Measurements from ENCODE around the gene ARHGEF12.

The ARHGEF12 gene, protein sequence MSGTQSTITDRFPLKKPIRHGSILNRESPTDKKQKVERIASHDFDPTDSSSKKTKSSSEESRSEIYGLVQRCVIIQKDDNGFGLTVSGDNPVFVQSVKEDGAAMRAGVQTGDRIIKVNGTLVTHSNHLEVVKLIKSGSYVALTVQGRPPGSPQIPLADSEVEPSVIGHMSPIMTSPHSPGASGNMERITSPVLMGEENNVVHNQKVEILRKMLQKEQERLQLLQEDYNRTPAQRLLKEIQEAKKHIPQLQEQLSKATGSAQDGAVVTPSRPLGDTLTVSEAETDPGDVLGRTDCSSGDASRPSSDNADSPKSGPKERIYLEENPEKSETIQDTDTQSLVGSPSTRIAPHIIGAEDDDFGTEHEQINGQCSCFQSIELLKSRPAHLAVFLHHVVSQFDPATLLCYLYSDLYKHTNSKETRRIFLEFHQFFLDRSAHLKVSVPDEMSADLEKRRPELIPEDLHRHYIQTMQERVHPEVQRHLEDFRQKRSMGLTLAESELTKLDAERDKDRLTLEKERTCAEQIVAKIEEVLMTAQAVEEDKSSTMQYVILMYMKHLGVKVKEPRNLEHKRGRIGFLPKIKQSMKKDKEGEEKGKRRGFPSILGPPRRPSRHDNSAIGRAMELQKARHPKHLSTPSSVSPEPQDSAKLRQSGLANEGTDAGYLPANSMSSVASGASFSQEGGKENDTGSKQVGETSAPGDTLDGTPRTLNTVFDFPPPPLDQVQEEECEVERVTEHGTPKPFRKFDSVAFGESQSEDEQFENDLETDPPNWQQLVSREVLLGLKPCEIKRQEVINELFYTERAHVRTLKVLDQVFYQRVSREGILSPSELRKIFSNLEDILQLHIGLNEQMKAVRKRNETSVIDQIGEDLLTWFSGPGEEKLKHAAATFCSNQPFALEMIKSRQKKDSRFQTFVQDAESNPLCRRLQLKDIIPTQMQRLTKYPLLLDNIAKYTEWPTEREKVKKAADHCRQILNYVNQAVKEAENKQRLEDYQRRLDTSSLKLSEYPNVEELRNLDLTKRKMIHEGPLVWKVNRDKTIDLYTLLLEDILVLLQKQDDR (N-terminal part only)

DNA sequence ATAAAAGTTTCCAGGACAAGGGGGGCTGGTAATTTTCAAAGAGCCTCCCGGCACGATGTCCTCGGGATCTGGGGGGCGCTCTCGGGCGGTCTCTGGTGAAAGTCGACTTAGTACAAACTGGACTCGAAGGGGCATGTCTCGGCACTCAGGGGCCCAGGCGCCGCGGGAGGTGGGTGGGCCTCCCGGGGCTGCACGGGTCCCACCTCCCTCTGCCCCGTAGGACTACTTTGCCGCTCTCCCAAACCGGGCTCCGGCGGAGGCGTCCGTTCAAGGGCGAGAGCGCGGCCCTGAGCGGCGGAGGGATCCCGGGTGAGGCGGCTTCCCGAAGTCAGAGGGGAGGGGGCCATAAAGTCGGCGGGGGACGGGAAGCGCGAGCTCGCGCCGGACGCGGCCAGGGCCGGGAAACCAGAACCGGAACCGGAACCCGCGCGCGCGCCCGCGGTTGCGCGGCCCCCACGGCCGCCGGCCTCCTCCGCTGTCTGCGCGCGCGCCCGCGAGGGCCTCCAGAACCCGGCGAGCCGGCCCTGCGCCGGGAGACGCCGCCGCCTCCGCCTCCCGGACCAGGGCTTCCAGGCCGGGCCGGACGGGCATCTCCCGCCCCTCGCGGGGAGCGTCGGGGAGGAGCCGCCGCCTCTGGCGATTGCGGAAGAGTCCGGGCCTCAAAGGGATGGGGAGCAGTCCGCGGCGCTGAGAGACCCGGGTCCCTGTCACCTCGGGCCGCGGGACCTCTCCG is at the start of gene ARHGEF12:
Gene ARHGEF12 (plus strand): TSS at position 506 of the 733 bp plus-strand sequence. CDS start 831 bp downstream, outside the sequence.
- peak; percentile 91 for DNase-seq (ENCODE audit: low spot score)

DNA sequence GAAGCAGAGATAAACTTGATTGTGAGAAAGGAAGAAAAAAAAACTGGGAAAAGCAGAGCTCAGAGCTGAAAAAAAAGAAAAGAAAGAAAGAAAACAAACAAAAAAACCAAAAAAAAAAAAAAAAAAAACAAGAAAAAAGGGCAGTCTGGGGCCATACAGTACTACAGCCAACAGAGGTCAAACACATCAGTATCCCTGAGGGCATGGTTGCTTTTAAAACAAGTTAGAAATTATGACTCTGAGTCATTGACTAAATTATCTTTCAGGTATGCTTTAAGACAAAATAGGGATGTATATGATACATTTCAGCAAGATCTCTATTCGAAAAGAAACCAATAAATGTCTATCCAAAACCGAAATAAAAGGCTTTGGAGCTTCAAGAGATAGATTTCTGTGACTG is 48.2 kb upstream of the ARHGEF12 start:
- no peak for DNase-seq (ENCODE audit: low spot score)

DNA sequence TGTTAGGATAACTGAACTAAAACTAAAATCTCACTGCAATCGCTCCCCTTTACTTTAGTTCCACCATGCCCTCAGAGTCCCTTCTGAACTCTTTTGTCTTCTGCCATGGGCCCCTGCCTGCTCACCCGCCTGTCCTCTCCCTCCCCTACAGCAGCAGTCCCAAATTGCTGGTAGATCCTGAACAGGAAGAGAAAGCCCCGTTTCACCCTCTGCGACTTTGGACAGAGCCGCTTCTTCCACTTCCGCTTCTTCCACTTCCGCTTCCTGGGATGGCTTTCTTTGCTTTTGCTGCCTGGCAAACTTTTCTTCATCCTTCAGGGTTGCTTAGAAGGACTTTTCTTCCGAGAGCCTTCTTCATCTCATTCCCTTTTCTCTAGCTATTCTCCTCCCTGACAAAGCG is 46.8 kb upstream of the ARHGEF12 start:
- DNase-seq (ENCODE audit: low spot score), result no peak

DNA sequence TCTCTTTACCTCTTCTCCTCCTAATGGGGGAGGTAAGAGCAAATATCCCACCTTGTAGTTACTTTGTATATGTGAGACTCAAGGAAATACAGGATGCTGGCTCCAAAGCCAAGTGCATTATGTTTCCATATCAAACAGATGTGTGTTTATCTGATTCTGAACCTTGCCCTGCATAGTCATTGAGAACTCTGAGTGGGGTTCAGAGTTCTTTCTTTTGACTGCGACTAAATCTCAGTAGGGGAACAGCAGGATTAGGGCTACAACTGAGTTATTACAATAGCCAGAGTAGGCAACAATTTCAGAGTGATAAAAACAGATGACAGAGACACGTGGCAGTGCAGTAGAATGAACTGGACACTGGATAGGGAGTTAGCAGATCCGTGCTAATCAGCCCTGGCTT is 45.3 kb upstream of the ARHGEF12 start:
- DNase-seq (ENCODE audit: low spot score), result no peak

DNA sequence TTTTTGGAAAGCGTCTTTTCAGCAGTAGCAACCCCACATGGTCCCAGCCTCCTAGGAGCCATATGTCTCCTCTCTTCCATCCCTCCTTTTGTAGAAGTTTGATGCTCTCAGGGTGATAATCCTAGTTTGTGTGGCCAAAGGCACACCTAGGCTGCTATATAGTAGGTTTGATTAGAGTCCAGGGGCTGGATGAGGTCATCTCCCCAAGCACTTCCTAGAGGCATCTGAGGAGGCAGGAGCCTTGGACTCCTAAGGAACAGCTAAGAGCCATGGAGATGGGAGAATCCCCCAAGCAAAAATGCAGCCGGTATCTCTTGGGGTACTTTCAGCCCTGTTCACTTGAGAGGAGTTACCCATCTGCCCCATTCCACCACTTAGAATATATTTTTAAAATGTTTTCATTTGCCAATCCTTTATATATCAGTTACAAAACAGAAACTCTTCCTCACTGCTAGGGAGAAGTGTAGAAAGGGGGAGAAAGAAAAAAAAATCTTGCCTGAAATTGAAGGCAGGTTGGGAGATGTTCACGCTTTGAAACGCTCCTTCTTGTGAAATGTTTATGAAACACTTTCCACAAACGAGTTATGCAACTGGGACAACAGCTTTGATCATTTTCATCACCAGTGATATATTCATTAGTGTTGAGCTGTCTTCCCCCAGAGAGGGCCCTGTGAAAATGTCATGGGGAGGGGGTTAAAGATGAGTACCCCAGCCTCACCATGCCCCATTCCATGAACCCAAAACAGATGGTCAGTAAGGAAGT is 43.0 kb upstream of the ARHGEF12 start:
- DNase-seq (ENCODE audit: low spot score), result no peak

DNA sequence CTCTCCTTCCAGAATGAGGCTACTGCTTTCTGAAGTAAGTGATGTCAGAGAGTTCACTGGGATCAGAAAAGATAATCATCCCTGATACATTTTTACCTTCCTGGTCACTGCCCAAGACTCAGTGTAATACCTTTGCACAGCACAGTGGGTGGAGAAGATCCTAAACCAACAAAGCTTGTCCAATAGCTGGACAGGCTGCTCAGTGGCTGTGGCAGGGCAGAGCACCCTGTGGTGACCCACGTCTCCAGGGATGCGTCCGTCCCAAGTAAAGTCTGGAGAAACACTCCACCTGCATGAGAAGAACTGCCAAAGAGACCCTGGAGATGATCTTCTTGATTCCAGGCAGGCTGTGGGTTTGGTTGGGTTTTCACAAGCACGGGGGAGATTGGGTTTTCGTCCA is 42.1 kb upstream of the ARHGEF12 start:
- no peak for DNase-seq (ENCODE audit: low spot score)

DNA sequence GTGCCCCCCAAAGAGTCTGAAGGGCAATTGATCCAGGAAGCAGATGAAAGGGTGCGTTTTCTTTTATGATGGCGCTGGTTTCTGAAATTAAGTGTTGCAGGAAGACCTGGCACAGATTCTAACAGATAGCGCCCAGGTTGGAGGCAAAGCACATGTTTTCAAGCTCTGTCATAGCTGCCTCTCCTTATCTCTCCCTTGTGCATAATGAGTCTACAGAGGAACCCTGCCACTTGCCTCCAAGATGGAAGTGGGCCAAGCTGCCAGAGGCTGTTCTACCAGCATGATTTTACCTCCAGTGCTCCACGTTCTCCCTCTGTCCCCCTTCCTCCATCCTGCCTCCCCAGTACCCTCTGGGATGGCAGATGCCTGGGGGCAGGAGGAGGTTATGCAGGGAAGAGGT is 41.1 kb upstream of the ARHGEF12 start:
- DNase-seq (ENCODE audit: low spot score), result no peak

DNA sequence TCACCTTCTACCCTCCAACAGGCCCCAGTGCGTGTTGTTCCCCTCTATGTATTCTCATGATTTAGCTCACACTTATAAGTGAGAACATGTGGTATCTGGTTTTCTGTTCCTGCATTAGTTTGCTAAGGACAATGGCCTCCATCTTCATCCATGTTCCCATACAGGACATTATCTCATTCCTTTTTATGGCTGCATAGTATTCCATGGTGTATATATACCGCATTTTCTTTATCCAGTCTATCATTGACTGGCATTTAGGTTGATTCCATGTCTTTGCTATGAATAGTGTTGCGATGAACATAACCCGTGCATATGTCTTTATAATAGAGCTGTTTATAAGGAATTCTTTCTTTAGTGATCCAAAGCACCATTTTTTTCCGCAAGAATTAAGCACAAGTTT is 39.7 kb upstream of the ARHGEF12 start:
- DNase-seq (ENCODE audit: low spot score), result no peak

DNA sequence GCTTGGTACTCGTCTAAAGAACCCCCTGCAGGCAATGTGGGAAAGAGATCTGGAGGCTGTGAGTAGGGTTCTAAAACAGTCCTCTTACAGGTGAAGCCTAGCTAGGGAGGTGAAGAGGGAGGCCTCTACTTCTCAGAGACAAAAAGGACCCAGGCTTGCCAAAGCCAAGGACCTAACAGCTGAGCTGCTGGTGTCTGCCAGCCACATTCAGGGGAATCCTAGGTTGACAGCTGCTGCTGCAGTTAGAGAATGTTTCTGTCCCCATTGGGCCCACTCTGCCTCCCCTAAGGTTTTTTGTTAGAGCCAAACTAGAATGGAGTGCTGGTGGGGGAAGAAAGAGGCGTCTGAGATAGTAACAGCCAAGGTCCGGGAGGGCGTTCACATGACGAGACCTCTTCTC is 37.8 kb upstream of the ARHGEF12 start:
- DNase-seq (ENCODE audit: low spot score), result no peak

DNA sequence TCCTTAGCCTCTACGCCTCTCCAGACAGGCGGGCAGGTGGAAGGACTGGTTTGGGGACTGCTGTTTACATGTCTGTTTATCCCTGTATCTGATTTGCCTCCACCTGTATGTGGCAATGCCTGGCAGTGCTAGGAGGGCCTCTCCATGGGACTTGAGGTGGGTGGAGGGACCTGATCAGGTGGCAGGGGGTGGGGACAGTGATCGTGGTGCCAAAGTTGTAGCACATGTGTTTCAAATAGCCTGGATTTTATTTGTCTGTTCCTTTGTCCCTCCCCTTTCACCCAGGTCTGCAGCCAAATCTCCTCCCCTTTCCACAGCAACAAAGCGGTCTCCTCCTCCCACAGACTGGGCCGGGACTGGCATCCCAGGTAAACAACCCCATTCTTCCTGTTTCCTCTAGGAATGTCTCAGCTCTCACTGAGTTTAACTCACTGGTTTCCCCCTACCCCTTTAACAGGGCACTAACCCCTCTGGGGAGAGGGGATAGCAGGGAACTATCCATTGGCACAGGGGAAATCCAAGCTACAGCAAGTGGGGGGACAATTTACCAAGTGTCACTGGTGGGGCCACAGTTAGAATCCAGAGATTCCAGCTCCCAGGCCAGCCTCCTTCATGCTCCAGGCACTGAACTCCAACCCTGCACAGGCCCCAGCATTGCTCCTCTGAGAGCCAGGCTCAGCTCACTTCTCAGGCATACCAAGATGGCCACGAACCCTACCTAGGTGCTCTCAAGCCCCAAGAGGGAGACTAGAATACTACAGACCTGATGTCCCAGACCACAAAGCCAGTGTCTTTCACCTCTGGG is 34.0 kb upstream of the ARHGEF12 start:
- DNase-seq (ENCODE audit: low spot score), result no peak

DNA sequence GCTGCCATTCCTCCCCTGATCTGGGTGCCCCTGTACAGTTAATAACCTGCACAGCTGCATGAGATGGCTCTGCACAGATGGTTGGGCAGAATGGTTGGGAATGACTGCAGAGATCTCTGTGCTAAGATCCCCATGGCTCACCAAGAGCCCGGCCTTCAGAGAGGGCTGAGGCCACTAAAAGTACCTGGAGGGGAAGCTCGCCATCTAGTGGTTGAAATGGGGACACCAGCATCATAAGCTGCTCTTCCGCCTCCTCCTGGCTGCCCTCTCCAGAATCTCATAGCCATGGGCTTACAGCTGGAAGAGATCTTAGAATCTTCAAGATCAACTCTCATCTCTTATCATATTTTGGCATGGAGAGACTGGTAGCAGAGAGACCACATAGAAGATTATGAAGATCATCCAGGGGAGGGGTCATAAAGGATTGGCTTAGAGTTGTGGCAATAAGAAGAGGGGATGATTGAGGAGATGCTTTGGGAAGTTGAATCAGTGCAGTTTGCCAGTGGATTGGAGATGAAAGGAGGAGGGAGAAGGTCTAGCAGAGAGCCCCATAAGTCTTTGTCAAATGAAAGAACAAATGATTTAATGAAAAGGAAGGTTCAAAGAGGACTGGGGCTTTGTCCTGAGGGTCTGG is 33.1 kb upstream of the ARHGEF12 start:
- peak; percentile 65 for DNase-seq (ENCODE audit: low spot score)

DNA sequence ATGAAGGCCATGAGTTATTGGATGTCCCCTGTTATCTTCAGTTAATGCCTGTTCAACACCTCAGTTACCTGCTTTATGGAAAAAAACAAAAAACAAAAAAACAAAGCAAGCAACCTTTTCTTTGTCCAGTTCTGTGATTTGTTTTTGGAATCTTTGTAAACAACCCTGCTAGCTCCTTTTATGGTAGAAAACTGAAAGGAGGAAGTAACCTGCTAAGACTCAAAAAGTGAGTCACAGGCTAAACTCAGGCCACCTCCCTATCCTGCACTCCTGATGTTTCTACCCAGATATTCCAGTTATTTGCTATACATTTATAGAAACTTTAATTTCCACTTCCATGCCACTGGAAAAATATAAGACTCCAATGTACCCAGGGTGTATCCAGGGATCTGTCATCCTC is 31.7 kb upstream of the ARHGEF12 start:
- no peak for DNase-seq (ENCODE audit: low spot score)

DNA sequence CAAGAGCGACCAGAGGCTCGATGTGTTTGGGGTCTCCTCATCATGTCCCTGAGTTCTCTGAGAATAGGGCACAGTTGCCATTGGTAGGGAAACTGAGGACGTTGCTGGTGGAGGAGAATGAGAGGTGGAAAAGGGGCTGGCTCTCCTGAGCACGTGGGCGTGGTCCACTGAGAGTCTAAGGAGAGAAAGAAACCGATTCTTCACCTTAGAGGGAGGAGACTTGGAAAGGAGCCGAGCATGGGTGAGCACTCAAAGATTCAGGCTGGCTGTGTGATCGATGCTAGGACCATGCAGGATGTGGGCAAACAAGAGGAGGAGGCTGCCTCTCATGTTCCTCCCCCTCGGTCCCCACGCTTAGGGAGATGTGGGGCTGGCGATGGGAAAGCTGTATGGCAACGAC is 30.9 kb upstream of the ARHGEF12 start:
- no peak for DNase-seq (ENCODE audit: low spot score)

DNA sequence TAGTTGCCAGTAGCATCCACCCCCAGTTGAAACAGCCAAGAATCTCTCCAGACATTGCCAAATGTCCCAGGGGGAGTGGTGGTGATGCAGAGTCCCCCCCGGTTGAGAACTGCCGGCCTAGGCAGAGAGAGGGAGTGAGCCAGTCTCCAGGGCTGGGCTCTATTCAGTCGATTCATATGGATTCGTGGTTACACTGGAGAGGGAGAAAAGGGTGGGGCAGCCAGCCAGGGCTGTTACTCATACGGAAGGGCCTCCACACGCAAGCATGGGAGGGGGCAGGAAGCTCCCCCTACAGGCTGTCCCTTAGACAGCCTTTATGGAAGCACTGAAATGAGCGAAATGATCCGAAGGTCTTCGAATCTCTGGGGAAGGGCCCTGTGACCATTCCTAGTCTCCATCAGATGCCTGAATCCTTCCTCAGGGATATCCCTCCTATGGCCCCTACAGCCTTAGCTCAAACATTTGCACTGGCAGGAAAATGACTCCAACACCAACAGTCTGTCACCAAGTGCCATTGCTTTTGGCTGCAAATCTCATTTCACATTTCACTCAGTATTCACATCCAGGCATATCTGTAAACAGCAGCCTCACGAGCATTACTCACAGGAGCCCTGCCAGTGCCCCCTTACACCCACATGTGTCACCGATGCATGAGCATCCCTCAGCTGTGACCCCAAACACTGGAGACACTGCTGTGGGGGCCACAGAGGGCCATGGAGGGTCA is 29.5 kb upstream of the ARHGEF12 start:
- no peak for DNase-seq (ENCODE audit: low spot score)

DNA sequence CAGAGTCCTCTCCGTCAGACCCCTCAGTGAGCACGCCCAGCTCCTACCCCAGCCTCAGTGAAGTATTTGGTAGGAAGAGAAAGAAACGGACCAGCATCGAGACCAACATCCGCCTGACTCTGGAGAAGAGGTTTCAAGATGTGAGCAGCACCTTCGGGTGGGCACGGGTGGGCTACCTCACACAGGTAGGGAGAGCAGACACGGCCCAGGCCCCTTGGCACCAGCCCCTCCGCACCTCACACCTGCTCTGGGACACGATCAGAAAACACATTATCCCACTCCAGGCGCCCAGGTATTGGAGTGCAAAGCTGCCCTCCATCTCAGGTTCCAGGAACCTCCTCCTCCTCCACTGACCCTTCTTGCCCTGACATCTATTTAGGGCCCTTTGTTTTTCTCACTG is 28.7 kb upstream of the ARHGEF12 start:
- DNase-seq (ENCODE audit: low spot score), result no peak

DNA sequence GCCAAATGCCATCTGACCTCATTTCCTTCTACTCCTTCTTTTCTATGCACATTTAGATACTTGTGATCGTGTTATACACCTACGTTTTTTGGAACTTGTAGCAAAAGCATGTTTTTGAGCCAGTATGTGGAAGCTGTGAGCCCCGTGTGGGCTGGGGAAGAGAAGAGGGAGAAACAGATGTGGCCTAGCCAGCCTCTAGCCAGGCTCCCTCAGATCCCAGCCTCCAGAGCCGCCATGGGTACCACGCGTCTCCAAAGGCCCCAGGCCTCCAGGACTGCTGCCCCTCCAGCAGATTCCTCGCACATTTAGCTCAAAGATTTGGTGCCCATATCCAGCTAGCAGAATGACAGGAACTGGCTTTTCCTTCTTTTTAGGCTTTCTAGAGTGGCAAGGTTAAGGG is 28.1 kb upstream of the ARHGEF12 start:
- DNase-seq (ENCODE audit: low spot score), result no peak

DNA sequence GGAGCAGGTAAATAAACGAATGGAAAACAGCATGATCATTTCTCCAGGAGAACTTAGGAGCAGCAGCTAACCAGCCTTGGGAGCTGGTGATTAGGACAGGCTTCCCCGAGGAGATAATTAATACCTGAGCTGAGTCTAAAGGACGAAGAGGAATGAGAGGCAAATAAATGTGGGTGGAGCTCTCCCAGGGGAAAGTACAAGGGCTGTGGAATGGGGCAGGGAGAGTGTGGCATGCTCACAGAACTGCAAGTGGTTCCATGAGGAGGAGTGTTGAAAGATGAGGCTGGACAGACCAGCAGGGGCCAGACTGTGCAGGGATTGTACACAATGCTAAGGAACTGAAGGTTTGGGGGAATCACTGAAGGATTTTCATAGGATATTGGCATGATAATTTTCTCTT is 25.3 kb upstream of the ARHGEF12 start:
- DNase-seq (ENCODE audit: low spot score), result no peak

DNA sequence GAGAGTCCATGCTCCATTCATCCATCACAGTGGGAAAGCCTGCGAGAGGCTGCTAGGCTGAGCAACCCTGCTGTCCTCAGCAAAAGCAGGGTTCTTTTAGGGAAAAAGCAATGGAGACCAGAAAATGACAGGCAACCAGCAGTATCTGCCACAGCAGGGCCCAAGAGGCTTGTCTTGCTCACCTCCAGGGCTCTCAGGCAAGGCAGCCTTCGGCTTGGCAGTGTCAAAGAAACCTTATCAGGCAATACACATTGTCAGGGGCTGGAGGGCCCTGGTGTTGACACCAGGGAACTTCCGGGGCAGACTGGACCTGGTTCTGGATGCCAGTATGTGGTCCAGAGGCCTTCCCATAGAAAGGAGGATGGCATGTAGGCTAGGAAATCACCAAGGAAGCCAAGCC is 21.4 kb upstream of the ARHGEF12 start:
- no peak for DNase-seq (ENCODE audit: low spot score)
